Stimulated activated CD4-positive, alpha-beta T cell treated with anti-CD3 and anti-CD28 coated beads, Interleukin-1b, Interleukin-23, amount 100 ng/mL, for 24 hours (primary cell): ENCODE measurements around the gene ACYP2.
"Not testable (repeated sequence)": the region's sequence is repeated elsewhere in the genome, so short reads cannot be mapped to it uniquely, and the experiment has no call there.

ENCODE experiments used
- DNase-seq, 4 experiments: peaks; one replicate each; pipeline ENCODE4 v3.0.0-alpha.2; 2020; ENCODE audit warnings: low read depth in 4 of 4, low spot score in 1 of 4

Gene ACYP2

DNA sequence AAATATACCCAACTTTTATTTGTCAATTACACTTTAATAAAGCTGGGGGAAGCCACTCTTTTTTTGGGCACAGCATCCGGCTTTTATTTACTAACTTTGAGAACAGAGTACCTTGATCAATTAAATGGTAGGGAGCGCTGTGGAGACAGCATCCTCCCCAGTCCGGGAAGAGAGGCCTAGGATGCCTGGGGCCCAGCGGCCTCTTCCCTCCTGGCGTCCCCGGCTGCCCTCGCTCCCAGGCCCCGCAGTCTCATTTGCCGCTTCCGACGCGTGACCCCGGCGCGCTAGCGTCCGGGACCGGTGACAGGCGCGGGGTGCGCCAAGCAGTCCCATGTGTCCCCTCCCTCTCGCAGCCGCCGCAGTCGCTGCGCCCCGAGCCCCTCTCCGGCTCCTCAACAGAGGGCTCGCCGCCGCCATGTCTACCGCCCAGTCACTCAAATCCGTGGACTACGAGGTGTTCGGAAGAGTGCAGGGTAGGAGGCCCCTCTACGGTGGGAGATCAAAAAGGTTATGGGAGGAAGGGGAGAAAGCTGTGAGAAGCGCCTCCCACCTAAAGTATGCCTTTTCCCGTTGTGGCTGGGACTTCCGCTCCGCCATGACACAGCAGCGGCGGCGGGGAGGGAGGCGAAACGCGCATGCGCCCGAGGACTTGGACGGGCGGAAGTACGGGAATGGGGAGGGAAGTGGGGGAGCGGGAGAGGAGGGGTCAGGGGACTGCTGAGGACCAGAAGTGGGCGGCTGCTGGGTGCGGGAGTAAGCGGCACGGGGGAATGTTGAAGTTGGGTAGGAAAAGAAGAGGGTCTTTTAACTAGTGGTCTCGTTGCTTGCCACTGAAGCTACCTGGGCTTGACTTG is at the start of gene ACYP2:
ACYP2 (plus strand) TSS at position 332 of the 854 bp plus-strand sequence.
- peak; percentile 81 to 94 (median 88) for DNase-seq

DNA sequence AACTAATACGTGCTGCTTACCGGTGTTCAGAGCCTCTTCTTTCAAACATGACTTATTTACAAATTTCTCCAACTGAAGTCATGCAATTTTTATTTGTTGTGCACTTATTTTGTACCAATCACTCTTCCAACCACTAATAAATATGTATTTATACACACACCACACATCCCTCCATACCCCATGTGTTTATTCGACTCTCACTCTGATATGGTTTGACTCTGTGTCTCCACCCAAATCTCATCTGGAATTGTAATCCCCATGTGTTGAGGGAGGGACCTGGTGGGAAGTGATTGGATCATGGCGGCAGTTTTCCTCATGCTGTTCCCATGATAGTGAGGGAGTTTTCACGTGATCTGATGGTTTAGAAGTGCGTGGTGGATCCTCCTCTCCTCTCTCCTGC is 49.5 kb upstream of the ACYP2 start:
- DNase-seq, result no peak

DNA sequence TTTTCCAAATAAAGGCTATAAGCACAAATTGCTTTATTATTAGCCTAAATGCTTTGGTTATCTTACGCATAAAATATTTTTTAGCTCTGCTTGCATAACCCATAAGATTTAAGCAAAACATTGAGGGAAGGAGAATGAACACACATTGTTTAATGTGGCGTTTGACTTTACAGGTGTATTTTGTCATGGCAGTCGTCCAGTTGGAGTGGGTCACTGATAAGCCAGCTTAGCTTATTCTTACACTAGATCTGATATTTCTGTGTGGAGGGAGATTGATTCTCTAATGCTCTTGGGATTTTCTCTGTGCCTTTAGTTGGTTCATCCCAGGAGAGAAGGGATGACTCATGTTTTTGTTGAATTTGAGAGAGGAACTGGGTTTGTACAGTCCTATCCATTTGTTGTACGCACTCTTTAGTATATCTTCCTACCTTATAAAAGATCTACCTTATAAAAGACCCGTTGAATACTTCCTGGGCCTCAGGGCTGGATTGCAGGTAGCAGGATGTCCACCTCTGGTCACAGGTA is 47.5 kb upstream of the ACYP2 start:
- DNase-seq, result no peak

DNA sequence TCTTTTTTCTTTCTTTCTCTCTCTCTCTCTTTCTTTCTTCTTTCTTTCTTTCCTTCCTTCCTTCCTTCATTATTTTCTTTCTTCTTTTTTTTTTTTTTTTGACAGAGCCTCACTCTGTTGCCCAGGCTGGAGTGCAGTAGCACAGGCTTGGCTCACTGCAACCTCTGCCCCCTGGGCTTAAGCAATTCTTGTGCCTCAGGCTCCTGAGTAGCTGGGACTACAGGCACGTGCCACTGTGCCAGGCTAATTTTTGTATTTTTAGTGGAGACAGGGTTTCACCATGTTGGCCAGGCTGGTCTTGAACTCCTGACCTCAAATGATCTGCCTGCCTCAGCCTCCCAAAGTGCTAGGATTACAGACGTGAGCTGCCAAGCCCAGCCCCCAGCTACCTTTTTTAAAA is 42.9 kb upstream of the ACYP2 start:
- DNase-seq, result not testable (repeated sequence)

DNA sequence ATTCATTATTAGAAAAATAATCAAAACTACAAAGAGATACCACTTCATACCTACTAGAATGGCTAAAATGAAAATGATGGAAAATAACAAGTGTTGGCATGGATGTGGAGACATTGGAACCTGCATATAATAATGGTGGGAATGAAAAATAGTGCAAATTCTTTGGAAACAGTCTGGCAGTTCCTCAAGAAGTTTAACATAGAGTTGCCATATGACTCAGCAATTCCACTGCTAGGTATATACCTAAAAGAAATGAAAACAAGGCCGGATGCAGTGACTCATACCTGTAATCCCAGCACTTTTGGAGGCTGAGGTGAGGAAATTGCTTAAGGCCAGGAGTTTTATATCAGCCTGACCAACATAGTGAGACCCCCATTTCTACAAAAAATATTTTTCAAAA is 41.6 kb upstream of the ACYP2 start:
- DNase-seq, result no peak

DNA sequence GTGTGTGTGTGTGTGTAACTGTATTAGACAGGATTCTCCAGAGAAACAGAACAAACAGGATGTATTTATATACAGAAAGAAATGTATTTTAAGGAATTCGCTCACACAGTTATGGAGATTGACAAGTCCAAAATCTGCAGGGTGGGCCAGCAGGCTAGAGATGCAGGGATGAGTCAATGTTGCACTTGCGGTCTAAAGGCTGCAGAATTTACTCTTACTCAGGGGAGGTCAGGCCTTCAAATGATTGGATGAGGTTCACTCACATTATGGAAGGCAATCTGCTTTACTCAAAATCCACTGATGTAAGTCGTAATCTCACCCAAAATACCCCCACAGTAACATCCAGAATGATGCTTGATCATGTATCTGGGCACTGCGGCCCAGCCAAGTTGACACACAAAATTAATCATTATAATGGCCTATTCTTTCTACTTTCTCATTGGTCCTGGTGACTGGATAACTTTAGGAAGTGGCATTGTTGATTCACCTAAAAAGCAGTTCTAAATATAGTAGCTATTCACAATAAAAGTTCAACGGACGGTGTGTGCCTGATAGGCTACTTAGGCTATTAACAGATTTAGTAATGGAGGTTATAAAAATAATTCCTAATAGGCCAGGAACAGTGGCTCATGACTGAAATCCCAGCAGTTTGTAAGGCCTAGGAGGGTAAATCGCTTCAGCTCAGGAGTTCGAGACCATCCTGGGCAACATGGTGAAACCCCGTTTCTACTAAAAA is 40.6 kb upstream of the ACYP2 start:
- no peak for DNase-seq

DNA sequence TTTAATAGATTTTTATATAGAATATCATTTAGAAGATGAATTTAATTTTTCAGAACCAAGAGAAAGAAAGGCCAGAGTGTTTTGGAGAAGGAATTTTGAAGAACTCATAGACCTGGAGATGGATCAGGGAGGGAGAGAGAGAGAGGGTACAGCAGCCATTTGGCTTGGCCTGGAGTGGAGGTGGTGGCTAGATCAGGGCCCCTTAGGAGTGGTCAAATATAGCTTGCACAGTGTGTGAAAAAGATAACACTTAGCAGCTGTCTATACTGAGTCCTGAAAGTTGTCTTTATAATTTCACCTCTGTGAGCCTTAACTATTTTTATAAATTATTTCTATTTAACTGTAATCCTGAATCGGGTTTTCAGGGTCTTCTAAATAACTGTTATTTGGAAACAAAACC is 38.8 kb upstream of the ACYP2 start:
- DNase-seq, result no peak

DNA sequence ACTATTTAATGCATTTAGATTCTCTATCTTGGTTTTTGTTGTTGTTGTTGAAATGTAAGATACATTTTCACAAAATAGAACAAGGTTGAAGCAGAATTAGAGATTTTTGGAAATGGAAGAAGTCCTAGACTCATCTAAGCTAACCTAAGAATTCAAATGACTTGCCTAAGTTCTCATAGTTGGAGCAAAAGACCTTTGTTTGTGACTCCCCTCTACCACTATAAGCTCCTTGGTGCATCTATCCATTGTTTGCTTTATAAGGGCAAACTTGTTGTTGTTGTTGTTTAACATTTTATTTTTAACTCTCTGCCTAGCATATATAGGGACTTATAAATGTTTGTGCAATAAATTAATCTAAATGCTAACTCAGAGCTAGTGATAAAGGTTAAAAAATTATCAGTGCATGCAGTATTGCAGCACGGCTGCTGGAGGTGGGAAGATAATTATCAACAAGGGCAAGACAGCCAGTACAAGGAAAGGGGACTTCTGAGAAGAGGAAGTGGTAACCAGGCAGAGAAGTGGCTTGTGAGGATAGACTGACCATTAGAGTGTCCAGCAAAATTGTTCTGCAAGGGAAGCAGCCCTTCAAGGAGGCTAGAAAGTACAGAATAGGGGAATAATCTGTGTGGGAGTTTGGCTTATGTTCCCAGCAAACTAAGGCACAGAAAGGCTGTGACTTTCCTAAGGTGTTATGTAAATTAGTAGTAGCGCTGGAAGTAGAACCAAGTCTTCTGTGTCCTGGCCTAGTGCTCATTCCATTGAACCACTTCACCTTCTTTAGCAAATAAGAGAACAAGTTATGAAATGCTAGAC is 38.1 kb upstream of the ACYP2 start:
- DNase-seq, result no peak

DNA sequence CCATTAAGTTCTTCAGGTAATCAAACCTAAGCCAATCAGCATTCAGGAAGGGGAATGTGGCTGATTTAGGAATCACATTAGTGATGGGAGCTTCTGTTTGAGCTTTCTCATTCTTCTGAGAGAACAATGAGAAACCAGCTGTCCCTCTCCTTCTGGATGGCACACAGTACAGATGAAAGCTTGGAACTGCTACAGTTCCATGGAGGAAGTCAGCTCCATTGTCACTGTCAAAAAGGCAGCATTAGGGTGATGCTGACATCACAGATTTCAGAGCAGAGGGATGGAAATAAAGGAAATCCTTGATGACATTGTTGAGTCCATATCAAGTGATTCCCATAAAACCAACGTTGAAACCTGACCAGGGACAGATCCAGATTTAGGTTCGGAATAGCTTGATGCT is 36.1 kb upstream of the ACYP2 start:
- no peak for DNase-seq

DNA sequence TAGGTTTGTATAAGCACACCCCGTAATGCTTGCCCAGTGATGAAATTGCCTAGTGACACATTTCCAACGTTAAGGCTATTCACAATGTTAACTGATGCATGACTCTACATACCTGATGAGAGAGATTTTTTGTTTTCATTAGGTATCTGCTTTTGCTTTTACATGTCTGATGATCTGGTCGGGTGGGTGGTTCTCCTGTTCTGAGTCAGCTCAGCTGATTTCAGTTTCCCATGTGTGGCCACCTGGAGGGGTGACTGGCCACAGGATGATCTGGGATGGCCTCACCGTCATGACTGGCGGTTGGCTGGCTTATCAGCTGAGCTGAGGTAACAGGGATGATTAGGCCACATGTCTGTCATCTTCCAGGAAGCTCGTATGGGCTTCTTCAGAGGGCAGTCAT is 33.8 kb upstream of the ACYP2 start:
- peak in 1 of 4 experiments; percentile 8 for DNase-seq

DNA sequence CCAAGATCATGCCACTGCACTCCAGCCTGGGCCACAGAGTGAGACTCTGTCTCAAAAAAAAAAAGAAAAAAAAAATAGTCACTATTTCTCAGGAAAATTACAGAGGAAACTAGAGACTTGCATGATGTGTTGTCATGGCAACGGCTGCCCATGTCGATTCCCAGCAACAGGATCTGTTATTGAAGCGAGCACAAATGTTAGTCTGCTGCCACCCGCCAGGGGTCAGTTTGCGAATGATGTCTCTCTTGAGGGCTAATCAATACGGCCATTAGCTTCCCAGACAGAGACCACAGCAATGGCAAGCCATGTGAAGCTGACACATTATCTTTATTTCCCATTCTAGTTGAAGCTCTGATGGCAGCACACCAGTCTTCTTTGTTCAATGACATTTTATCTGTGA is 32.4 kb upstream of the ACYP2 start:
- no peak for DNase-seq

DNA sequence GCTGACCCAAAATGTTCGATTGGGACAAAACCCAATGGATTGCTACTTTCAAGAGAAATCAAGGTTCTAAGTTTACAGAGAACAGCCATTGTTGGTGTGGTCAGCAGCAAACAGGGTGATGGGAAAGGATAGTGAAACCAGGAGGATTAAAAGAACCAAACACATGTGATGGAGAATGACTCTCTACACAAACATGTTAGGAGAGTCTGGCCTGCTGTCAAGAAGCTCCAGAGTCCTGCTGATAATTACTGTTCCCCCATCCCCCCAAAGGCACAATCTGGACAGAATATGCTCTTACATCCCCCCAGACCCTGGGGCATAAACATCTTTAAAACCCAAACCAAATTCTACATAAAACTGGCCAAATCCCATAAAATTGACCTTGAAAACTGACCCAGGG is 32.0 kb upstream of the ACYP2 start:
- no peak for DNase-seq

DNA sequence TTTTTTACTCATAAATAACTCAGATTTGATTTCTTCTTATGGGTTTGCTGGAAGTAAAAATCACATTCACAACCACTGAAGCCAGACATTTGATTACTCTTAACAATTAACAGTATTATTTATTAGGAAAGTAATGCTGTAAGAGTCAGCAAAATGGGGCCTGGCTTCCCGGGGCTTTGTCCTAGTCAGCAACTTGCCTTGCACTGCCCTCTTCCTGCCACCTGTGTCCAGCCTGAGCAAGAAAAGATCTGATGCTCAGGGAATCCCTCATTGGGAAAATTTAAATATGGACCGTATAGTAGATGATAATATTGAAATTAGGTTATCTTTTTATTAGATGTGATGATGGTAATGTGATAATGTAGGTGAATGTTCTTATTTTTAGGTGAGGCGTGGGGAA is 30.8 kb upstream of the ACYP2 start:
- DNase-seq, result no peak

DNA sequence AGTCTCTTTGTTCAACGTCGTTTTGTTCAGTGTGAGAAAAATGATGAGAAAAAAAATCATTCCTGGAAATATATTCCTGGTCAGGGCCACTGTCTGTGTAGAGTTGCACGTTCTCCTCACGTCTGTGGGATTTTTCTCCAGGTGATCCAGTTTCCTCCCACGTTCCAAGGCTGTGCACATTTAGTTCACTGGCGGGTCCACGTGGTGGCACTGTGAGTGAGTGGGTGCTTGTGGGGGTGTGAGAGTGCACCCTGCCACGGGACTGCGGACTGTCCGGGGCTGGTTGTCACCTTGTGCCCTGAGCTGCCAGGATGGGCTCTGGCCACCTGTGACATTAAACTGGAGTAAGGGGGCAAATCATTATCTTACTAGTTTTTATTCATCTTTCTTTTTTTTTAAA is 30.3 kb upstream of the ACYP2 start:
- DNase-seq, result no peak

DNA sequence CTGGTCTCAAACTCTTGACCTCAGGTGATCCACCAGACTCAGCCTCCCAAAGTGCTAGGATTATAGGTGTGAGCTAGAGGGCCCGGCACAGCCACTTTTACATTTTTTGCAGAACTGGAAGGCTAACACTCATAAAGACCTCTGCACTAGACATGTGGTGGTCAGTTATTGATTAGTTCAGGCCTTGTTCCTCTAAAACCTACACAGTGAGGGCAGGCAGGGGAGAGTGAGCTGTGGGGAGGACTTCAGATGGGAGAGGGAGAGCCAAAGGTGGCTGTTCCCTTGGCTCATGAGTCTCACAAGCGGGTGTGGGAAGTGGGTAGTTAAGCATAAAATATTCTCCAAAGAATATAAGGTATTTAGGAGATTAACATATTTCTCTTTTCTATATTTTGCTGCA is 29.3 kb upstream of the ACYP2 start:
- DNase-seq, result no peak

DNA sequence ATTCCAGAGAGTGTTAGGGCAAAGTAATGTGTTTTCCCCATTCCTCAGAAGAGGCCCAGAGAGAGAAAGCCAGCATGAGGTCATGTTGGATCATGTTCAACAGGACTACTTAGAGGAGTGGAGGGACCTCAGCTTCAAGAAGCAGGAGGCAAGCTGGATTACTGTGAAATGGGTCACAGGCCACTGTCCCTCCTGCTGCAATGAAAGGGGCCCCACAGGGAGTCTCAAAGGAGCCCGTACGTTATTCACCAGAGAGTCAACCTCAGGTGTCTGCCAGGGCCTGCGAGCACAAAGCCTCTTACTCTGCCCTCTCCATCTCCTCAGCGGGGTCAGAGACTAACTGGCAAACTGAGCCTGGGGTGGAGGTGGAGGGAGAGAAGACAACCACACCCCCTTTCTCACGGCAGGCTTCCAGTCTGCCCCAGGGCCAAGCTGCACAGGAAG is 27.2 kb upstream of the ACYP2 start:
- no peak for DNase-seq

DNA sequence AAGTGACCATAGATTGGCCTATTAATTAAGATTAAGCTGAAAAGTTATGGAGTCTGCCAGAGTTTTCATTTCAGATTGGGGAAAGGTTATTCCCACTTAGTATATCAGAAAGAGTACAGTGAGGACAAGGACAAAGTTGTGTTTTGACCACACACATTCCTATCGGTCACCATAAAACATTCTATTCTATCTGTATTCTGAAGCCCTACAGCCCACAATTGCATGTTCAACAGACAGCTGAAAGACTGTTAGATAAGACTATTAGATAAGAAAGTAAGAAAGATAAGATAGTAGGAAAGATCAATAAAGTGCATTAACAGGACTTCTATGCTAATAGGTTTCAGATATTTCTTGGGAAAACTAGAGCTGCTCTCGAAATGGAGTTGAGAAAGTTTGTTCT is 26.7 kb upstream of the ACYP2 start:
- DNase-seq, result no peak

DNA sequence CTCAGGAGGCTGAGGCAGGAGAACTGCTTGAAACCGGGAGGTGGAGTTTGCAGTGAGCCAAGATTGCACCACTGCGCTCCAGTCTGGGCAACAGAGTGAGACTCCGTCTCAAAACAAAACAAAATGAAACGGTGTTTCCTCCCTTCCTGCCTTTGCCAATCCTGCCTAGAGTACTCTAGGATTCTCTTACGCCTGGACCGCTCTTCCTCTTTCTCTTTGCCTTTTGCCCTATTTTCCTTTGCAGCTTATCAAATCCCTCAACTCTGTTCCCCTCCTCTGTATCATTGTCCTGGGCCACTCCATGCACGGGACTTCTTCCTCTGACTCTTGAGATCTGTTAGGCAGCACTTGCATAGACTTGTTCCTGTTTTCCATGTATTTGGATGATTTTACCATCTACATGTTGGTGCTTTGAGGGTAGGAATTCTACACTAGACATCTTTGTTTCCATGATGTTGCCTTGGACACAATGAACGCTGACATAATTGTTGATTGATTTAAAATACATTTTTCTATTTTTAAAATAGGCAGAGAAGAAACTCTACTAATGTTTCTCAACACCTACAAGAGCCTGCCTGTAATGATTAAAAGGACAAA is 24.8 kb upstream of the ACYP2 start:
- DNase-seq, result no peak

DNA sequence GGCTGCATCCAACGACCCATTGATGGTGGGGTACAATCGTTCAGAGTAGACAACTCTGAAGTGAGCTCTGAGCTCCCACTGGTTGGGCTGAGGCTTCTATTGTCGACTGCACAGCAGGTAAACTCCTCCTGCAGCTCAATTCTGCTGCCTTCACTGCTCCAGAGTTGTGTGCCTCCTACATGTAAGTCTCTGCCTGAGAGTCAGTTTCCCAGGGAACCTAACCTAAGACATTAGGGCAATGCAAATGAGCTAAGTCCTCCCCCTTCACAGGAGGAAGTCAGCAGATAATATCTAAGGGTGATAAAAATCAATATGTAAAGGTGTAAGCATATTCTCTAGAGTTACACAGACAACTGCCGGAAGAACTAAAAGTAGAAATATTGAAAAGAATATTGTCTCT is 22.5 kb upstream of the ACYP2 start:
- no peak for DNase-seq

DNA sequence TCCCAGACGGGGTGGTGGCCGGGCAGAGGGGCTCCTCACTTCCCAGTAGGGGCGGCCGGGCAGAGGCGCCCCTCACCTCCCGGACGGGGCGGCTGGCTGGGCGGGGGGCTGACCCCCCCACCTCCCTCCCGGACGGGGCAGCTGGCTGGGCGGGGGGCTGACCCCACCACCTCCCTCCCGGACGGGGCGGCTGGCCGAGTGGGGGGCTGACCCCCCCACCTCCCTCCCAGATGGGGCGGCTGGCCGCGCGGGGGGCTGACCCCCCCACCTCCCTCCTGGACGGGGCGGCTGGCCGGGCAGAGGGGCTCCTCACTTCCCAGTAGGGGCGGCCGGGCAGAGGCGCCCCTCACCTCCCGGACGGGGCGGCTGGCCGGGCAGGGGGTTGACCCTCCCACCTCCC is 20.0 kb upstream of the ACYP2 start:
- not testable (repeated sequence) for DNase-seq

DNA sequence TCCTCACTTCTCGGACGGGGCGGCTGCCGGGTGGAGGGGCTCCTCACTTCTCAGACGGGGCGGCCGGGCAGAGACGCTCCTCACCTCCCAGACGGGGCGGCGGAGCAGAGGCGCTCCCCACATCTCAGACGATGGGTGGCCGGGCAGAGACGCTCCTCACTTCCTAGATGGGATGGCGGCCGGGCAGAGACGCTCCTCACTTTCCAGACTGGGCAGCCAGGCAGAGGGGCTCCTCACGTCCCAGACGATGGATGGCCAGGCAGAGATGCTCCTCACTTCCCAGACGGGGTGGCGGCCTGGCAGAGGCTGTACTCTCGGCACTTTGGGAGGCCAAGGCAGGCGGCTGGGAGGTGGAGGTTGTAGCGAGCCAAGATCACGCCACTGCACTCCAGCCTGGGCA is 19.3 kb upstream of the ACYP2 start:
- DNase-seq, result not testable (repeated sequence)
